Body of pancreas (tissue), 4 donors: ENCODE measurements around the gene MRPL14. TPM values are rescaled to one million over a fixed set of nuclear protein-coding genes. Genes with fewer than 3 reads are reported as not detected.

Experiments
- ATAC-seq: fragments of 150-250 bp; one replicate; pipeline ENCODE4 v1.9.1; 2016
- DNase-seq, 4 donors: peaks; one replicate each; pipeline ENCODE4 v3.0.0-alpha.2; 2019
- H3K27ac ChIP-seq, 4 donors: fragments of 200-600 bp; sonication (generic); 1 replicate in 3 of 4; 2 replicates in 1 of 4; pipeline versions ENCODE4 v1.5.1 to v1.6.1; 2016 to 2019; ENCODE audit warnings: mild to moderate bottlenecking in 1 of 4, mixed read lengths in 1 of 4, moderate library complexity in 1 of 4
- H3K27me3 ChIP-seq, 2 donors: fragments of 200-600 bp; sonication (generic); one replicate each; pipeline ENCODE4 v1.6.0; 2016; ENCODE audit warnings: mild to moderate bottlenecking in 1 of 2
- H3K36me3 ChIP-seq, 2 donors: fragments of 200-600 bp; sonication (generic); replicated peaks in 1 of 2; 2 replicates each; pipeline ENCODE4 v1.5.1; 2016; ENCODE audit warnings: low read depth in 2 of 2; ENCODE audit not compliant: insufficient read depth in 1 of 2
- H3K4me1 ChIP-seq: fragments of 200-600 bp; sonication (generic); one replicate; pipeline ENCODE4 v1.6.0; 2016
- H3K4me3 ChIP-seq, 2 donors: fragments of 200-600 bp; sonication (generic); 1 replicate in 1 of 2; 2 replicates in 1 of 2; pipeline ENCODE4 v1.5.1; 2016 to 2019
- H3K9me3 ChIP-seq, 3 donors: fragments of 200-600 bp; sonication (generic); 1 replicate in 2 of 3; 2 replicates in 1 of 3; pipeline ENCODE4 v1.5.1; 2016
- CTCF ChIP-seq, 7 experiments: fragments of 450-650 bp in 4 of 7; fragments of 200-600 bp in 3 of 7; sonication (generic) in 3 of 7; IDR thresholded peaks; one replicate each; pipeline ENCODE4 v1.5.1; 2016 to 2019; ENCODE audit warnings: antibody characterized with exemption in 7 of 7
- POLR2A ChIP-seq, 3 donors: fragments of 450-650 bp; IDR thresholded peaks; one replicate each; pipeline ENCODE4 v1.6.1; 2016; ENCODE audit warnings: antibody characterized with exemption in 3 of 3, mild to moderate bottlenecking in 2 of 3
- WGBS, 2 donors: methylation state at CpG; one replicate each; pipeline ENCODE4 v1.1.5; 2017; 5-methylcytosine and 5-hydroxymethylcytosine counted together
- intact Hi-C: fragments of 100-400 bp; cut with DNase I; formaldehyde crosslinking; loops from one replicate; pipeline ENCODE4 v1.15.1; 2023
- total RNA-seq, 2 donors: library from RNA; depleted of rRNA; stranded (reverse); fragments of >200 nt; gene quantifications; one replicate each; pipeline ENCODE4 v1.1.0, GENCODE V29; 2016

The MRPL14 gene
- total RNA-seq, 2 donors from 2014 or later: 14.8 to 20.8 TPM

DNA sequence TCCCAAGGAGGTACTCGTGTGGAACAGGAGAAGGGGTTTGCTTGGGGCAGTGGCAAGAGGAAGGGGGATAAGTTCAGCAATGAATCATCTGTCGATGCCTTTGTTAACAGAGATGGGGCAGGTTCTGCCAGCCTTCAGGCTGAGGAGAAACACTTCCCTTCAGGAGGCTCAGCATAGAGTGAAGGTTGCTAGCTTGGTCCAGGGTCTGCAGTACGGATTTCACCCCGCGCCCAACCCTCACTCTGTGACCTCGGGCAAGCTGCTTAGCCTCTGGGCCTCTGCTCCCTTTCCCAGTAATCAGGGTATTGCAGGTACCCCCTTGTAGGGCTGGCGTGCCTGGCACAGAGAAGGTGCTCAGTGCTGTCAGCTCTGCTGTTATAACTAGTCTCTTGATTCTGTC, 38.9 kb upstream of the MRPL14 start:
- H3K27me3 ChIP-seq: no peaks in the 10 kb centered on the region
- H3K9me3 ChIP-seq: no peaks in the 10 kb centered on the region
- ATAC-seq (no peak), DNase-seq (no peak)
- no peaks in the 10 kb centered on the region for H3K36me3 ChIP-seq
- H3K4me3 ChIP-seq: no peak overlapping the region
- intact Hi-C loops: no loop called here
- no peak overlapping the region for H3K27ac ChIP-seq
- TF ChIP-seq POLR2A (IDR thresholded peaks at IDR 0.05): no peak
- TF ChIP-seq CTCF (IDR thresholded peaks at IDR 0.05): no peak
- 63 to 65% methylated on average over 7 of the region's 7 CpGs for WGBS, 2 donors
- H3K4me1 ChIP-seq: peaks cover 25% of the 10 kb centered on the region

DNA sequence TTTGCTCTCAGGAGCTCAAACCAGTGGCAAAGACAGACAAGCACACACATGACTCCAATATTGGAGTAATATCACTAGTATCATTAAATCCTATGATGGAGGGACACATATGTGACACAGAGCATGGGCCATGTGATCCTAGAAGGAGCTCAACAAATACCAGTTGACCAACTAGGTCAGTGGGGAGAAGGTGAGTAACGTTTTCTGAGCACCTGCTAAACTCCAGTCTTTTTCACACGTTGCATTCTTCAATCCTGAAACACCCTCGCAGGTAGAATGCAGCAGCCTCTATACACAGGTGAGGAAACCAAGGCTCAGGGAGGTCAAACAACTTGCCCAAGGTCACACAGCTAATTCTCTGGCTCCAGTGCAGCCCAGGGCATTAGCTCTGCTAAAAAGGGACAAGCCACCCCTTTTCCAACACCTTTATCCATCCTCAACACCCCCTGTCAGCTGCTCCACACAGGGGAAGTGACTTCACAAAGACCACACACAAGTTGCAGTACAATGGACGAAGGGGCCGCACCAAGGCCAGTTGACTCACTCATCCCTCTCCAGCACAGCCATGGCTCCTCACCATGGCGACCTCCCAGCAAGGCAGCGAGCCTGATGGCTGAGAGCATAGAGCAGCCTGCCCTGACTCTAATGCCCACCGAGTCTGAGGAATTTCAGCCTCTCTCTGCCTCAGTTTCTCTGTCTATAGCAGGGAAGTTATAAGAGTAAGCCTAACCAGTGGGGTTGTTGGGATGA, 35.8 kb upstream of the MRPL14 start:
- WGBS, 2 donors: 40 to 66% methylated on average over 3 to 8 of the region's 8 CpGs
- ATAC-seq: peak; percentile 90
- H3K36me3 ChIP-seq: no peaks in the 10 kb centered on the region
- H3K4me3 ChIP-seq: no peak overlapping the region
- no peaks in the 10 kb centered on the region for H3K9me3 ChIP-seq
- H3K4me1 ChIP-seq: peaks cover 36% of the 10 kb centered on the region
- H3K27me3 ChIP-seq: no peaks in the 10 kb centered on the region
- DNase-seq: peak; percentile 45 to 72 (median 66)
- intact Hi-C loops: no loop called here
- no peak for TF ChIP-seq CTCF (IDR thresholded peaks at IDR 0.05)
- no peak for TF ChIP-seq POLR2A (IDR thresholded peaks at IDR 0.05)
- peak overlapping the region; percentile 53 to 69 (median 57) for H3K27ac ChIP-seq

DNA sequence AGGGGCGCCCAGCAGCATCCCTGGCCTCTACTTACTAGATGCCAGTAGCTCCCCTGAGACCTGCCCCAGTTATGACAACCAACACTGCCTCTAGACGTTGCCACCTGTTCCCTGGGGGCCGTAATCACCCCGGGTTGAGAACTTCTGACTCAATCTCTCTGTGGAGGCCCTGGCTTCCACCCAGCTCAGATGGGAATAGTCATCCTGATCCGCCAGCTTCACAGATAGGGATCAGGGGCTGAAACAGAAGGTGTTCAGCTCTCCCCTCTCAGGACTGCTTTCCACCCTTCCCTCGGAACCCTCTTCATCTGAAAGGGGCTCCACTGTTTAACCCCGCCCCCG, 34.7 kb upstream of the MRPL14 start:
- 54 to 60% methylated on average over 6 to 8 of the region's 8 CpGs for WGBS, 2 donors
- no peaks in the 10 kb centered on the region for H3K9me3 ChIP-seq
- H3K27ac ChIP-seq: peak overlapping the region in 1 of 4 donors; percentile 69
- peaks cover 47% of the 10 kb centered on the region for H3K4me1 ChIP-seq
- no peak for TF ChIP-seq CTCF (IDR thresholded peaks at IDR 0.05)
- TF ChIP-seq POLR2A (IDR thresholded peaks at IDR 0.05): no peak
- ATAC-seq (no peak), DNase-seq (peak in 2 of 4 donors; percentile 35 to 62)
- intact Hi-C loops: no loop called here
- no peaks in the 10 kb centered on the region for H3K27me3 ChIP-seq
- no peak overlapping the region for H3K4me3 ChIP-seq
- no peaks in the 10 kb centered on the region for H3K36me3 ChIP-seq

GRCh38 chr6:44158770-44159228, 31.5 kb upstream of the MRPL14 start, which contains the start of gene CAPN11:
CAPN11 (plus strand) TSS chr6:44158820; CDS start chr6:44158849, 29 bp downstream.
- H3K27me3 ChIP-seq: no peaks in the 10 kb centered on the region
- no peaks in the 10 kb centered on the region for H3K36me3 ChIP-seq
- 93 to 95% methylated on average over 4 to 5 of the region's 5 CpGs for WGBS, 2 donors
- no peak within 1 kb of the TSS for H3K4me3 ChIP-seq
- ATAC-seq: no peak
- intact Hi-C loops: no loop called here
- peak within 1 kb of the TSS in 1 of 4 donors; percentile 79 for H3K27ac ChIP-seq
- H3K9me3 ChIP-seq: no peaks in the 10 kb centered on the region
- TF ChIP-seq POLR2A (IDR thresholded peaks at IDR 0.05) (no peak), CTCF (IDR thresholded peaks at IDR 0.05) (no peak)
- no peak for DNase-seq
- peaks cover 69% of the 10 kb centered on the region for H3K4me1 ChIP-seq

- TF ChIP-seq CTCF (IDR thresholded peaks at IDR 0.05) (no peak), POLR2A (IDR thresholded peaks at IDR 0.05) (no peak)
- intact Hi-C loops: no loop called here
- H3K27me3 ChIP-seq: no peaks in the 10 kb centered on the region
- no peaks in the 10 kb centered on the region for H3K36me3 ChIP-seq
- peaks cover 54% of the 10 kb centered on the region for H3K4me1 ChIP-seq
- H3K27ac ChIP-seq: peak overlapping the region; percentile 70 to 87 (median 82)
- no peaks in the 10 kb centered on the region for H3K9me3 ChIP-seq
- no peak overlapping the region for H3K4me3 ChIP-seq
- 81 to 82% methylated on average over 11 of the region's 11 CpGs for WGBS, 2 donors
- DNase-seq (no peak), ATAC-seq (no peak)
Measured at GRCh38 chr6:44157152-44157521, 29.9 kb upstream of the MRPL14 start.
